Stimulated activated CD4-positive, alpha-beta T cell treated with anti-CD3 and anti-CD28 coated beads, Interleukin-2, amount 100 ng/mL, for 4 hours (primary cell): ENCODE results near the gene ARHGAP26.

Experiments used
- DNase-seq: peaks from one replicate; pipeline ENCODE4 v3.0.0-alpha.2; 2020; ENCODE audit warnings: low read depth

Gene ARHGAP26

GRCh38 chr5:142876817-142877216 is 106.6 kb downstream of the ARHGAP26 start:
- no peak for DNase-seq

DNA sequence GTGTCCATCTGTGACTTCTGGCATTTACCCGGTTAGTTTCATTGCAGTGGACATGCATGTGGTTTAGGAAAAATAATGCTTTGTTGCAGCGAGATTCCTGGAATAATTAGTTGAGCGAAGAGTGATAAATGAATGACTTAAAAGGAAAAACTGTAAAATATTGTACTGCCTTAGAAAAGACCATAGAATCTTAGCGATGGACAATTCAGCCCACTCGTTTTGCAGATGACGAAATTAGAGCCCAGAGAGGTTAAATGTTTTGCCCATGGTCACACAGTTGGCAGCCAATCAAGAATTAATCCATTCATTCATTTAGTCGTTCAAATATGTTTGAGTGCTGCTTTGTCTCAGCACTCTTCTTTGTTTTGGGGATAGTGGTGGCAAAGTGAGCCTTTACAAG is 107.9 kb downstream of the ARHGAP26 start:
- no peak for DNase-seq

- DNase-seq = no peak
Measured at GRCh38 chr5:142878638-142879037, 108.5 kb downstream of the ARHGAP26 start.

GRCh38 chr5:142881076-142881783 is 111.1 kb downstream of the ARHGAP26 start:
- no peak for DNase-seq

DNA sequence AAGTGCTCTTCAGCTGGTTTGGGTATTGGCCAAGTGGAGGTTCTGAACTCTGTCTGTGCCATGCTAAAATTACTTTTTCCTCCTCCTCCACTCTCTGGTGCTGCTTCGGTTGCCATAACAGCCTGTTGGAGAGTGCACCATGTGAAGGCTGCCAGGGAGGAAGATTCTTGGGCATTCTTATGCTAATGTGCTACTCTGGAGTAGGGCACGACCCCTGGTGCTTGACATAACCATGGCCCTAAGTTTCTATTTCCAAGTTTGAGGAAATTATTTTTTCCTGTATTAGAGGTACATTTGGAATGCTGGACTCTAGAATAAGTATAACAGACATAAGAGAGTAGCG is 111.6 kb downstream of the ARHGAP26 start:
- DNase-seq = no peak

- DNase-seq = no peak
Measured at GRCh38 chr5:142883025-142883424, 112.8 kb downstream of the ARHGAP26 start.

GRCh38 chr5:142883438-142883837 is 113.3 kb downstream of the ARHGAP26 start:
- no peak for DNase-seq

- DNase-seq = no peak
Measured at GRCh38 chr5:142884029-142884428, 113.9 kb downstream of the ARHGAP26 start.

DNA sequence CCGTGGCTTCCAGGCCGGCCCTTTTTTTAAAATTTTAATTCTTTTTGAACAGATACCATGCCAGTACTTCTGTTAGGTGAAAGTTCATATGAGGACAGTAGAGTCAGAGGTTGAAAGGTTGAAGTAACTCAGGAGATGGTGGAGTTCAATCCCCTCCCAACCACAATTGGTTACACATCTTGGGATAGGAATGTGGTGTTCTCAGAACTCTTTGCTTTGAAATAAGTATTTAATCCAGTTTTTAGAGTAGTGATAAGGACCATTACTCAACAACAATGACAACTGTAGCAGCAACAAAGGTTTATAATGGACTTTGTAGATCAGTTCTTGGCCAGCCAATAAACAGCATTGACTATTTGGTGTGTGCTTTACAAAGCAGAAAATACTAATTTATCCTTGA is 116.0 kb downstream of the ARHGAP26 start:
- no peak for DNase-seq

DNA sequence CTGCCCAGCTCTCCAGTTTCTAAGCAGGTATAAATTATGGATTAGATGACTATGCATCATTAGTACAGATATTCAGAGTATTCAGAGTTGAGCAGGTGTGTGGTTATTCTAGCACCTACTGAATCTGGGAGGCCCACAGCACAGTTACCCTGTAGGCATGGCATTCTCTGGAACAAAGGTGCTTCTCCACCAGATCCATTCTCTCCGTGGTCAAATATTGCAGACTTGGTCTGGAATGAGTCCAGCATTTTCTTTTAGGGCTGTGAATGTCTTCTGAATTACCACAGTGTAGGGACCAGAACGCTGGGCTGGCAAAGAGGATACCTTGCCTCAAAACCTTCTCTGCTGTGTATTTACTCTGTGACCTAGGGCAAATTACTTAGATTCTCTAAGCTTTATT is 116.8 kb downstream of the ARHGAP26 start:
- no peak for DNase-seq

GRCh38 chr5:142888469-142889085 is 118.4 kb downstream of the ARHGAP26 start:
- DNase-seq = no peak

DNA sequence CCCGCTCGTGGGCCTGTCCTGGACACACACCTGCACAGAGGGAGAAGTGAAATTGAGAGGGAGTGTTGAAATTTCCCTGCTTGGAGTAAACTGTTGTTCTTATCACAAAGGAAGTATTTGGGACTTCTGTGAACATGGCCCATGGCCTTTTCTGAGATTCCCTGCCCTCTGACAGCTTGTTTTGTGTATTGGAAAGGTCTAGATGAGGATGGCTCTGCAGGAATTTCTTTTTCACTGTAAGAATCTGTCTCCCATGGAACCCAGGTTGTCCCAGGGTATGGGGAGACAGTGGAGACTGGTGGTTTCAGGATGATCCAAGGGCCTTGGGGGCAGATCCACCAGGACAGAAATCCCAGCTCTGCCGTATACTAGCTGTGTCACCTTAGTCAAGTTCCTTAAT is 121.8 kb downstream of the ARHGAP26 start:
- DNase-seq = no peak

- no peak for DNase-seq
Measured at GRCh38 chr5:142894315-142894714, 124.1 kb downstream of the ARHGAP26 start.

- no peak for DNase-seq
Measured at GRCh38 chr5:142894749-142895148, 124.6 kb downstream of the ARHGAP26 start.

- no peak for DNase-seq
Measured at GRCh38 chr5:142896325-142897007, 126.3 kb downstream of the ARHGAP26 start.

GRCh38 chr5:142897328-142897727 is 127.2 kb downstream of the ARHGAP26 start:
- no peak for DNase-seq

DNA sequence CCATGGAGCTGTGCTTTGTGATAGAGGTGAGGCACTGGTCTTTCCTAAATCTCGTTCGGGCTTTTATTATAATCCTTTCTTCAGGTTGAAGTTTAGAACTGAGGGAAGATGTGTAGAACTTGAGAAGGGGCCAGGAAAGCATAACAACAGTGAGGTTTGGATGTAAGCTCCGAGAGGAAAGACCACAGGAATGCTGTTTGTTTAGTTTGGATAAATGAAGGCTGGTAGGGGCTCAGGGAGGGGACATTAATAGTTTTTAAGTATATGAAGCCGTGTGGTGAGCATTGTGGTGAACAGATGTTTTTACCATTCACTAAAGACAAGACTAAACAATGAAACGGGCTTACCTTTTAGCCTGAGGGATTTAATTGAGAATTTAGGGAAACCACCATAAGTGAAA is 130.8 kb downstream of the ARHGAP26 start:
- no peak for DNase-seq

DNA sequence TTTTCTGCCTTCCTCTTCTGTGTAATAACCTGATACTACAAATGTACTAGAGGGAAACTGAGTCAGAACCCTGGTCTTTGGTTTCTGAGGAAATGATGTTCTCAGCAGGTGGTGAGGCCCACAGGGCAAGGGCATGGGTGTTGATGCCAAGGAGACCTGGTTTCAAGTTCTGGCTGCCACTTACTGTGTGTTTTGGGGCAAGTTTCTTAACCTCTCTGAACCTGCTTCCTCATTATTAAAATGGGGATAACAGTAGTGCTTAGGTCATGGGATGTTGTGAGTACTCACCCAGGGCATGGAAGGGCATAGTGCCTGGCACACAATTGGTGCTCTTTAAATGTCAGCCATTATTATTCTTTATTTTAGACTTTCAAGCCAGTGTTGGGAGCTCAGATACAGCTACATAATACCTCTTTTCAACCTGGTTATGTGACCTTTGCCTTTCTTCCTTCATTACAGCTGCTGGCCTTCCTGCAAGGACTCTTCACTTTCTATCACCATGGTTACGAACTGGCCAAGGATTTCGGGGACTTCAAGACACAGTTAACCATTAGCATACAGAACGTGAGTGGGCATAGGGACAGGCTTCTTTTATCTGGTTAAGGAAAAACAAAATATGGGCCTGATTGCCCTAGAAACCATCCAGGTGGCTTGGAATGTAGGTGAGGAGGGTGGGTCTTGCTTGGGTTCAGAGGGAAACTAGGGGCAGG is 131.5 kb downstream of the ARHGAP26 start:
- DNase-seq = no peak

DNA sequence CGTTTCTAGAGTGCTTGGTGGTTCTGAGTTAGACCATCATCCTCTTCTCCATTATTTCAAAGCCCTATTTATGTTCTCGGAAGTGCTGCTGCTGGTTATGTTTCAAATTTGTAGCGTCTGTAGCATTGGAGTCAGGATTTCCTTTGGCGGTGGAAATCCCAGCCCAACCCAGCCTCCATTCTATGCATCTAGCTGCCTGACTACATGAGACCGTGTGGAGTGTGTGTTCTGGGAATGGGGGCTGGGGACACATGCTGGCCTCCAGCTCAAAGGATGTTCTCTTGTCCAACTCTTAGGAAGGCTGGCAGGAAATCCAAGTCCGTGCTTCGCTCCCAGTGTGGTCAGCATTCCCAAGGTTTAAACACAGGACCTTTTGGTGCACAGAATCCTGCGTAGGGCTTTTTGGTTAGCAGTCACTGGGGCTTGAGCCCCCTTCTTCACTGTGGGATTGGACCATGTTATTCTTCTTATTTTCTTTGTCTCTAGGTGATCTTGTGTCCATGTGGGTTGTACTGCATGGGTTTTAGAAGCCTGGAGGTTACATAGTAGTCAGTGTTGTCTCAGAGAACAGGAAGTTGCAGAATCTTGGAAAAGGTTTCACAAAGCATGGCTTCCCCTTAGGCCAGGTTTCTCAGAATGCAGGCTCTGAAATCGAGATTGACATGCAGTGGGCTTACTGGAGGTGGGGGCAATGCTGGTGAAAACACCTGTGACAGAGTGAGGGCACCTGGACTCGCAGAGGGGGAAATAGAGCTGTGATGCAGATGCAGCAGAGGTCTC is 132.2 kb downstream of the ARHGAP26 start:
- DNase-seq = no peak

GRCh38 chr5:142904416-142904815 is 134.2 kb downstream of the ARHGAP26 start:
- no peak for DNase-seq

DNA sequence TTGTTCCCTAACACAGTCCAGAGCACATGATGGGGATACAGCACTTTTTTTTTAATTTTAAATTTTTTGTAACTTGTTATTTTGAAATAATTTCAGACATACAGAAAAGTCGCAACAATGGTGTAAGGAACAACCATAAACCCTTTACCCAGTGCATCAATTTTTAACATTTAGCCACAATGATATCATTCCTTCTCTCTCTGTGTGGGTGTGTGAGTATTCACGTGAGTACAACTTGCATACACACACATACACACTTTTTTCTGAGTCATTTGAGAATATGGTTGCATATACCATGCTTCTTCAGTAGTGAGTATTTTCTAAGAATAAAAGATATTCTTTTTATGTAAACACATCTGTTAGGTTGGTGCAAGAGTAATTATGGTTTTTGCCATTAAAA is 135.2 kb downstream of the ARHGAP26 start:
- DNase-seq = no peak
